PC-9 (cell line): ENCODE data around the gene ZNF316. TPM values are rescaled to one million over a fixed set of nuclear protein-coding genes. Genes with fewer than 3 reads are reported as not detected.

Experiments used
- BruUV-seq: library from RNA; stranded (reverse); fragments of 400-500 nt; replicated peaks from 2 replicates; lab custom pipeline; 2021; lab: Mats Ljungman, UMichigan
- CTCF ChIA-PET: fragments of 300-600 bp; sonication (Branson Sonifier 250); formaldehyde crosslinking; loops from one replicate; lab custom pipeline; 2022; ENCODE audit warnings: antibody characterized with exemption; lab: Charles Lee
- POLR2A ChIA-PET: fragments of 300-600 bp; sonication (Branson Sonifier 250); formaldehyde crosslinking; loops from one replicate; lab custom pipeline; 2022; ENCODE audit warnings: antibody characterized with exemption; ENCODE audit not compliant: unreplicated experiment; lab: Charles Lee
- DNase-seq, 2 experiments: peaks; one replicate each; pipeline versions ENCODE4 v3.0.0 to v3.0.0-alpha.2; 2015 to 2022; ENCODE audit warnings: mixed read lengths in 1 of 2
- H2AFZ ChIP-seq: fragments of 200-600 bp; sonication (generic); 2 replicates; pipeline ENCODE4 v1.8.1; 2017; ENCODE audit warnings: antibody characterized with exemption
- H3F3A ChIP-seq: fragments of 200-600 bp; sonication (generic); 2 replicates; pipeline ENCODE4 v1.8.1; 2017; ENCODE audit warnings: antibody characterized with exemption, mild to moderate bottlenecking, low read depth; ENCODE audit not compliant: insufficient read depth
- H3K27ac ChIP-seq: fragments of 200-600 bp; sonication (generic); 2 replicates; pipeline ENCODE4 v1.6.1; 2016; ENCODE audit warnings: mixed run types
- H3K27me3 ChIP-seq: fragments of 200-600 bp; sonication (generic); 2 replicates; pipeline ENCODE4 v1.6.1; 2016; ENCODE audit warnings: low read depth, mixed run types; ENCODE audit not compliant: insufficient read depth
- H3K36me3 ChIP-seq: fragments of 200-600 bp; sonication (generic); 2 replicates; pipeline ENCODE4 v1.6.1; 2016; ENCODE audit warnings: low read depth, mixed run types
- H3K4me1 ChIP-seq: fragments of 200-600 bp; sonication (generic); replicated peaks from 2 replicates; pipeline ENCODE4 v1.6.1; 2016; ENCODE audit warnings: mixed run types; ENCODE audit not compliant: insufficient read depth
- H3K4me2 ChIP-seq: fragments of 200-600 bp; sonication (generic); 2 replicates; pipeline ENCODE4 v1.6.1; 2017; ENCODE audit warnings: mixed run types
- H3K4me3 ChIP-seq: fragments of 200-600 bp; sonication (generic); 2 replicates; pipeline ENCODE4 v1.6.1; 2016; ENCODE audit warnings: mixed run types
- H3K79me2 ChIP-seq: fragments of 200-600 bp; sonication (generic); 2 replicates; pipeline ENCODE4 v1.6.1; 2017; ENCODE audit warnings: low read depth, mixed run types
- H3K9me2 ChIP-seq: fragments of 200-600 bp; sonication (generic); 2 replicates; pipeline ENCODE4 v1.8.1; 2017; ENCODE audit warnings: mild to moderate bottlenecking; ENCODE audit not compliant: insufficient read depth
- H3K9me3 ChIP-seq: fragments of 200-600 bp; sonication (generic); 2 replicates; pipeline ENCODE4 v1.8.1; 2016; ENCODE audit warnings: low read depth; ENCODE audit not compliant: insufficient read depth
- H4K20me1 ChIP-seq: fragments of 200-600 bp; sonication (generic); 2 replicates; pipeline ENCODE4 v1.8.1; 2017; ENCODE audit not compliant: insufficient read depth
- CTCF ChIP-seq: fragments of 200-600 bp; sonication (generic); conservative IDR thresholded peaks from 2 replicates; pipeline ENCODE4 v1.6.1; 2017; ENCODE audit warnings: mixed run types, antibody characterized with exemption, mild to moderate bottlenecking, moderate library complexity
- EZH2 ChIP-seq: fragments of 200-600 bp; sonication (generic); IDR thresholded peaks from 2 replicates; pipeline ENCODE4 v1.8.0; 2017; ENCODE audit warnings: antibody characterized with exemption, low read depth
- intact Hi-C: fragments of 100-400 bp; cut with micrococcal nuclease; formaldehyde crosslinking; loops from one replicate; pipeline ENCODE4 v1.10.0; 2022; ENCODE audit not compliant: unreplicated experiment
- total RNA-seq: library from RNA; stranded (reverse); gene quantifications from 2 replicates; pipeline ENCODE4 v1.2.3, GENCODE V29; 2021

ZNF316 gene
- total RNA-seq, 1 experiment from 2014 or later: 28.4 TPM

- no peaks in the 10 kb centered on the region for H3K79me2 ChIP-seq
These were observed 20.1 kb upstream of the ZNF316 start for GRCh38 chr7:6616854-6617643.

GRCh38 chr7:6618621-6619020 is 18.5 kb upstream of the ZNF316 start:
- CTCF ChIA-PET: no interaction called here
- no peaks in the 10 kb centered on the region for H4K20me1 ChIP-seq
- no peak overlapping the region for H3K4me3 ChIP-seq
- H3K9me3 ChIP-seq: no peaks in the 10 kb centered on the region
- no peak overlapping the region for H2AFZ ChIP-seq
- no peaks in the 10 kb centered on the region for H3K9me2 ChIP-seq
- H3K27me3 ChIP-seq: no peaks in the 10 kb centered on the region
- H3K36me3 ChIP-seq: no peaks in the 10 kb centered on the region
- H3F3A ChIP-seq: peaks cover 14% of the 10 kb centered on the region; the same call in 1 of the 2 replicates
- no peak for DNase-seq
- H3K27ac ChIP-seq: no peak overlapping the region
- intact Hi-C loops: no loop called here
- no TSS peak for BruUV-seq
- H3K4me2 ChIP-seq: no peak overlapping the region
- no peaks in the 10 kb centered on the region for H3K79me2 ChIP-seq
- POLR2A ChIA-PET: interaction anchor here (0.7 kb wide), 1 partner anchor 44 kb away, joined by 5 read pairs; no protein-coding TSS in a partner anchor
- TF ChIP-seq CTCF: no peak
- H3K4me1 ChIP-seq: 0 out of 2 replicates have a peak, but pooled peaks cover 14% of the 10 kb centered on the region

More at GRCh38 chr7:6616854-6617643, 20.1 kb upstream of the ZNF316 start:
- no peaks in the 10 kb centered on the region for H3K9me2 ChIP-seq
- no peaks in the 10 kb centered on the region for H3K36me3 ChIP-seq
- peaks cover 15% of the 10 kb centered on the region; the same call in 1 of the 2 replicates for H3F3A ChIP-seq
- no peak overlapping the region for H2AFZ ChIP-seq
- ChIA-PET CTCF (interaction anchor here (0.6 to 0.7 kb wide), 2 partner anchors 20 to 58 kb away, joined by 3 read pairs; partner anchors contain the start of gene ZNF316), POLR2A (no interaction called here)
- 0 out of 2 replicates have a peak overlapping the region, but pooled peaks have one; percentile 84 for H3K4me2 ChIP-seq
- no peak overlapping the region for H3K4me3 ChIP-seq
- no TSS peak for BruUV-seq
- no peak for TF ChIP-seq CTCF
- no peak for TF ChIP-seq EZH2
- no peaks in the 10 kb centered on the region for H4K20me1 ChIP-seq
- no peaks in the 10 kb centered on the region for H3K9me3 ChIP-seq
- no peaks in the 10 kb centered on the region for H3K27me3 ChIP-seq
- H3K4me1 ChIP-seq: 0 out of 2 replicates have a peak, but pooled peaks cover 14% of the 10 kb centered on the region
- intact Hi-C loops: no loop called here
- H3K27ac ChIP-seq: no peak overlapping the region
- DNase-seq: no peak

- BruUV-seq: no TSS peak
- Histone ChIP-seq H3K9me2 (no peaks in the 10 kb centered on the region), H3K36me3 (no peaks in the 10 kb centered on the region), H4K20me1 (no peaks in the 10 kb centered on the region), H3K4me1 (0 out of 2 replicates have a peak, but pooled peaks cover 7% of the 10 kb centered on the region), H3K27me3 (no peaks in the 10 kb centered on the region), H3K4me3 (no peak overlapping the region), H2AFZ (no peak overlapping the region), H3K27ac (no peak overlapping the region), H3K4me2 (no peak overlapping the region), H3F3A (peaks cover under 1% of the 10 kb centered on the region; the same call in 1 of the 2 replicates), H3K9me3 (no peaks in the 10 kb centered on the region), H3K79me2 (no peaks in the 10 kb centered on the region)
- CTCF ChIA-PET: interaction anchor here (0.6 kb wide), 1 partner anchor 46 kb away, joined by 4 read pairs; no protein-coding TSS in a partner anchor
- DNase-seq: no peak
- POLR2A ChIA-PET: no interaction called here
- intact Hi-C loops: no loop called here
- no peak for TF ChIP-seq EZH2
These were observed 17.2 kb upstream of the ZNF316 start for GRCh38 chr7:6619961-6620360.
